ENCODE measurements around the gene RAB8A. TPM values are rescaled to one million over a fixed set of nuclear protein-coding genes. Genes with fewer than 3 reads are reported as not detected.

The RAB8A gene
- total and polyA plus RNA-seq, 10 donors, result 31.5 to 104 (median 81.7) TPM

GRCh38 chr19:16180611-16181010 lies 68.9 kb downstream of the RAB8A start:
- peaks cover 0 to 35% (median 22%) of the 10 kb centered on the region in 6 donors for H3K4me1 ChIP-seq
- peaks cover 0 to 6% (median 4%) of the 10 kb centered on the region in 8 donors for H3K9me3 ChIP-seq
- no peak for TF ChIP-seq CTCF (IDR thresholded peaks at IDR 0.05 in 8 of 11, conservative IDR thresholded peaks at IDR 0.05 in 3 of 11)
- H3K27ac ChIP-seq, result no peak overlapping the region
- no peak overlapping the region for H3K4me3 ChIP-seq
- no peaks in the 10 kb centered on the region for H3K36me3 ChIP-seq
- intact Hi-C loops (cut with DNase I; ENCODE audit: low total_unique reads), result loop anchor here (5.0 to 10.0 kb wide), 2 partner anchors 66 to 553 kb away; partner anchors contain the start of gene RAB8A
- WGBS, 5 donors, result 55 to 81% (median 73%) methylated on average over 4 of the region's 4 CpGs
- no peaks in the 10 kb centered on the region for H3K27me3 ChIP-seq (replicated peaks in 1 of 7)
- DNase-seq, result no peak

Other genes with a start within 250 kb of the RAB8A start
- under 1 TPM in 1 of 7 donors, not detected in 6; 0.37 TPM for gene CYP4F2, start 213.8 kb upstream of the RAB8A start, total RNA-seq
- gene CYP4F2, start 213.8 kb upstream of the RAB8A start, polyA plus RNA-seq, result not detected
- gene CYP4F11, start 177.4 kb upstream of the RAB8A start, total RNA-seq, result 1 to 10 TPM in 5 of 7 donors, under 1 TPM in 1, not detected in 1; 0.34 to 4.9 (median 1.9) TPM
- under 1 TPM in 2 of 3 donors, not detected in 1; 0.07 to 0.58 TPM for gene CYP4F11, start 177.4 kb upstream of the RAB8A start, polyA plus RNA-seq
- gene OR10H4, start 162.9 kb upstream of the RAB8A start, total RNA-seq, result not detected
- not detected for gene OR10H4, start 162.9 kb upstream of the RAB8A start, polyA plus RNA-seq
- gene TPM4, start 35.4 kb upstream of the RAB8A start, total RNA-seq, result 100 to 1,000 TPM; 352 to 760 (median 443) TPM
- gene TPM4, start 35.4 kb upstream of the RAB8A start, polyA plus RNA-seq, result 100 to 1,000 TPM; 181 to 403 (median 238) TPM
- 10 to 100 TPM; 39.6 to 89.2 (median 51.4) TPM for gene HSH2D, start 31.8 kb downstream of the RAB8A start, total RNA-seq
- 100 to 1,000 TPM in 1 of 3 donors, 10 to 100 TPM in 2; 66.1 to 119 (median 75.2) TPM for gene HSH2D, start 31.8 kb downstream of the RAB8A start, polyA plus RNA-seq
- not detected for gene CIB3, start 61.6 kb downstream of the RAB8A start, total RNA-seq
- under 1 TPM in 1 of 3 donors, not detected in 2; 0.49 TPM for gene CIB3, start 61.6 kb downstream of the RAB8A start, polyA plus RNA-seq
- gene FAM32A, start 73.5 kb downstream of the RAB8A start, total RNA-seq, result 100 to 1,000 TPM in 1 of 7 donors, 10 to 100 TPM in 6; 45.8 to 105 (median 69.1) TPM
- gene FAM32A, start 73.5 kb downstream of the RAB8A start, polyA plus RNA-seq, result 10 to 100 TPM; 60.0 to 89.5 (median 79.9) TPM
- gene AP1M1, start 86.0 kb downstream of the RAB8A start, total RNA-seq, result 10 to 100 TPM; 54.1 to 82.8 (median 67.2) TPM
- 10 to 100 TPM; 27.9 to 39.7 (median 34.6) TPM for gene AP1M1, start 86.0 kb downstream of the RAB8A start, polyA plus RNA-seq
- gene KLF2, start 212.9 kb downstream of the RAB8A start, total RNA-seq, result 100 to 1,000 TPM in 6 of 7 donors, 10 to 100 TPM in 1; 86.0 to 179 (median 106) TPM
- gene KLF2, start 212.9 kb downstream of the RAB8A start, polyA plus RNA-seq, result 10 to 100 TPM in 2 of 3 donors, 1 to 10 TPM in 1; 9.7 to 27.1 (median 19.5) TPM